Dendritic cell treated with granulocyte-macrophage colony-stimulating factor and Interleukin-4, amounts not matched to agents 40 ng/mL and 50 ng/mL, for 4 days (primary cell): ENCODE results near the gene KLHL15.
A peak's percentile ranks its signal among the peaks of the same experiment; 100 is the strongest.
"Not testable (repeated sequence)": the region's sequence is repeated elsewhere in the genome, so short reads cannot be mapped to it uniquely, and the experiment has no call there.

Experiments
- H3K27ac Mint-ChIP-seq: one replicate; pipeline ENCODE4 v1.8.0; 2022; ENCODE audit warnings: mild to moderate bottlenecking, mixed read lengths
- H3K27me3 Mint-ChIP-seq: one replicate; pipeline ENCODE4 v1.8.0; 2022; ENCODE audit warnings: mild to moderate bottlenecking, mixed read lengths
- H3K36me3 Mint-ChIP-seq: one replicate; pipeline ENCODE4 v1.8.0; 2022; ENCODE audit warnings: low read depth, mixed read lengths
- H3K4me1 Mint-ChIP-seq: one replicate; pipeline ENCODE4 v1.8.0; 2022; ENCODE audit warnings: low read depth, mixed read lengths
- H3K4me3 Mint-ChIP-seq: one replicate; pipeline ENCODE4 v1.8.0; 2022; ENCODE audit warnings: mild to moderate bottlenecking, moderate library complexity, mixed read lengths
- H3K9me3 Mint-ChIP-seq: one replicate; pipeline ENCODE4 v1.8.0; 2022; ENCODE audit warnings: mixed read lengths
- intact Hi-C: fragments of 100-400 bp; cut with micrococcal nuclease; formaldehyde crosslinking; loops from one replicate; pipeline ENCODE4 v1.15.0; 2022

The KLHL15 gene, protein sequence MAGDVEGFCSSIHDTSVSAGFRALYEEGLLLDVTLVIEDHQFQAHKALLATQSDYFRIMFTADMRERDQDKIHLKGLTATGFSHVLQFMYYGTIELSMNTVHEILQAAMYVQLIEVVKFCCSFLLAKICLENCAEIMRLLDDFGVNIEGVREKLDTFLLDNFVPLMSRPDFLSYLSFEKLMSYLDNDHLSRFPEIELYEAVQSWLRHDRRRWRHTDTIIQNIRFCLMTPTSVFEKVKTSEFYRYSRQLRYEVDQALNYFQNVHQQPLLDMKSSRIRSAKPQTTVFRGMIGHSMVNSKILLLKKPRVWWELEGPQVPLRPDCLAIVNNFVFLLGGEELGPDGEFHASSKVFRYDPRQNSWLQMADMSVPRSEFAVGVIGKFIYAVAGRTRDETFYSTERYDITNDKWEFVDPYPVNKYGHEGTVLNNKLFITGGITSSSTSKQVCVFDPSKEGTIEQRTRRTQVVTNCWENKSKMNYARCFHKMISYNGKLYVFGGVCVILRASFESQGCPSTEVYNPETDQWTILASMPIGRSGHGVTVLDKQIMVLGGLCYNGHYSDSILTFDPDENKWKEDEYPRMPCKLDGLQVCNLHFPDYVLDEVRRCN

DNA sequence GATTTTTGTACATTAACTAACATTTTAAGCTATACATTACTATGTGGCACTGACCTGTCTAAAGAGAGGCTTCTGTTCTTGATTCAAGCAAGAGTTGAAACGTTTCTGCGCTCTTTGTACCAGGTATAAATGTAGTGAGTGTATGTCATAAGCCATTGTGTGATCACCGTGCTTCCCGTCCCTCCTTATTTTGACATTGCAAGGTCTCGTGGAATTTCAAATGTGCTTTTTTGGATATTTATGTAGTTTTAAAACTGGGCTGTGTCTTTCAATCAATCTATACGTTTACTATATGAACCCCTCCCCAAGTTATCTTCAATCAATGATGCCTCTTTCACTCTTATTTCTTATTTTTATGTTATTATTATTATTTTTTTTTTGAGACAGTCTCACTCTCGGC lies at the start of gene KLHL15:
Gene KLHL15, minus strand, starts transcription at position 101 of the 400 bp plus-strand sequence. CDS start 20,493 bp downstream, outside the sequence.
- intact Hi-C loops = no loop called here
- Mint-ChIP-seq H3K36me3 (peaks cover under 1% of the 10 kb centered on the region), H3K4me3 (peak within 1 kb of the TSS; percentile 68), H3K9me3 (no peaks in the 10 kb centered on the region), H3K27ac (peak within 1 kb of the TSS; percentile 83), H3K4me1 (no peaks in the 10 kb centered on the region), H3K27me3 (peaks cover 5% of the 10 kb centered on the region)

DNA sequence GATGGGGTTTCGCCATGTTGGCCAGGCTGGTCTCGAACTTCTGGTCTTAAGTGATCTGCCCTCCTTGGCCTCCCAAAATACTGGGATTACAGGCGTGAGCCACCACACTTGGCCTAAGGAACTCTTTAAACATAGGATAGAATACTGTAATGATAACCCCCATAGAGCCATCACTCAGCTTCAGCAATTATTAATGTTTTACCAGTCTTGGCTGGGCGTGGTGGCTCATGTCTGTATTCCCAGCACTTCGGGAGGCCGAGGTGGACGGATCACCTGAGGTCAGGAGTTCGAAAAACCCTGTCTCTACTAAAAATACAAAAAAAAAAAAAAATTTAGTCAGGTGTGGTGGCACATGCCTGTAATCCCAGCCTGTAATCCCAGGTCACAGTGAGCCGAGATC lies 42.9 kb upstream of the KLHL15 start:
- Mint-ChIP-seq H3K27me3 (no peaks in the 10 kb centered on the region), H3K4me1 (no peaks in the 10 kb centered on the region), H3K36me3 (peaks cover 85% of the 10 kb centered on the region), H3K9me3 (no peaks in the 10 kb centered on the region), H3K27ac (no peak overlapping the region), H3K4me3 (no peak overlapping the region)
- intact Hi-C loops = no loop called here

DNA sequence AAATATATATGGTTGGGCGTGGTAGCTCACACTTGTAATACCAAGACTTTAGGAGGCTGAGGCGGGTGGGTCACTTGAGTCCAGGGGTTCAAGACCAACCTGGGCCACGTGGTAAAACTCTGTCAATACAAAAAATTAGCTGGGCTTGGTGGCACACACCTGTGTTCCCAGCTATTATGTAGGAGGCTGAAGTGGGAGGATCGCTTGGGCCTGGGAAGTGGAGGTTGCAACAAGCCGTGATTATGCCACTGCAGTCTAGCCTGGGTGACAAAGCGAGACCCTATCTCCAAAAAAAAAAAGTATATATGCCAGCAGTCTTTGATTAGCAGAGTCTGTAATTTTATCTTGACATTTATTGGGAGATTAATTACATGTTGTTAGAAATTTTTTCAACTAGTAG lies 36.5 kb upstream of the KLHL15 start:
- Mint-ChIP-seq H3K27me3 (no peaks in the 10 kb centered on the region), H3K36me3 (peaks cover 89% of the 10 kb centered on the region), H3K9me3 (no peaks in the 10 kb centered on the region), H3K27ac (no peak overlapping the region), H3K4me3 (no peak overlapping the region), H3K4me1 (no peaks in the 10 kb centered on the region)
- intact Hi-C loops = no loop called here

DNA sequence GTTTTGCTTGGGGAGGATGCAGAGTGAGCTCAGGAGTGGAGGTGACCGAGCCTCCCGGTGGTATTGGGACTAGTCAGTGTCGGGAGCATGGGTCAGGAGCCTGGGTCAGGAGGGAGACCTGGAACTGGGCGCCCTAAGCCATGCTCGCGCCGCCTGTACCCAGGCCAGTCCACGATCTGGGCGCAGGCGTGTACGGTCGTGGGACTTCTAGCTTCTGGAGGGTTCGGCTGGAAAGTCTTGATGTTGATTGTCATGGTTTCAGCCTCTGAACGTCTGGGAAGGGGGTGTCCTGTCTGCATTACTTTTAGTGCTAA lies 28.0 kb upstream of the KLHL15 start:
- Mint-ChIP-seq H3K4me3 (peak overlapping the region; percentile 87), H3K27ac (peak overlapping the region; percentile 99), H3K27me3 (no peaks in the 10 kb centered on the region), H3K4me1 (no peaks in the 10 kb centered on the region), H3K36me3 (peaks cover 30% of the 10 kb centered on the region), H3K9me3 (no peaks in the 10 kb centered on the region)
- intact Hi-C loops = loop anchor here (2.0 kb wide), 1 partner anchor 312 kb away; the partner anchor contains the start of gene ACOT9

DNA sequence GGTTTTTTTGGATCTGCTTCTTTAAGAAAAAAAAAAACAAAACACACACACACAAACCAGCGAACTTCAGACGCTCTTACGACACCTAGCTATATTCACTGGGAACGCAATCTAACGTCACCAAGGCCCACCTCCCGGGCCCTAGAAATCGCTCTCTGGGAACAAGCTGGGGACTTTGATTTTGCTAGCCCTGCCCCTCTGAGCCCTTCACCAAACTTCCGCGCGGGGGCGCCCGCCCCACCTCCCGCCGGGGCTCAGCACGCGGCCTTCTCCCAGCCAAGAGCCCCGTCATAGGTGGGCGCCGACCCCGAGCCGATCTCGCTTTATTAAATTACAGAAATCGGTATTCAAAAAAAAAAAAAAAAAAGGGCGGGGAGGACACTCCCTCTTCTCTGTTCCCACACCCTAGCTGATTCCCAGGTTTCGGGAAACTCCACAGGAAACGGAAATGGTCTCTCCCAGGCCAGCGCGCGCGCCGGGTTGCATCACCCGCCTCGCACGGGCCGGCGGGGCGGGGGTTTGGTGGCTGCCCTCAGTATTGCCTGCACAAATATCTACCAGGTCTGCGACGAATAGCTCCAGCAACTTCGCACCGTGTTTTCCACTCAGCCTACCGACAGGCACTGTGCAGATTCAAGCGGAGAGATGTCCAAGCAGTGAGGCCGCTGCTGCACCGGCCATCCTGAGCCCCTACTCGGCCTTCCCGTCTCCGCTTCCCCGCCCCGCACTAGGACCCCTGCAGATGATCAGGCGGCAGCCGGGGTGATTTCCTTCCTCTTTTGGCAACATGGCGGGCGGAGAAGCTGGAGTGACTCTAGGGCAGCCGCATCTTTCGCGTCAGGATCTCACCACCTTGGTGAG lies 27.4 kb upstream of the KLHL15 start, which contains the start of gene EIF2S3:
Gene EIF2S3, plus strand, starts transcription at position 775 of the 861 bp plus-strand sequence. Its CDS starts 13 bp downstream, at position 788.
- Mint-ChIP-seq H3K27ac (peak within 1 kb of the TSS; percentile 99), H3K9me3 (no peaks in the 10 kb centered on the region), H3K4me3 (peak within 1 kb of the TSS; percentile 87), H3K36me3 (peaks cover 24% of the 10 kb centered on the region), H3K27me3 (no peaks in the 10 kb centered on the region), H3K4me1 (no peaks in the 10 kb centered on the region)
- intact Hi-C loops = loop anchor here (1.0 to 2.0 kb wide), 3 partner anchors 29 to 312 kb away; partner anchors contain the start of genes ACOT9 and CXorf58

DNA sequence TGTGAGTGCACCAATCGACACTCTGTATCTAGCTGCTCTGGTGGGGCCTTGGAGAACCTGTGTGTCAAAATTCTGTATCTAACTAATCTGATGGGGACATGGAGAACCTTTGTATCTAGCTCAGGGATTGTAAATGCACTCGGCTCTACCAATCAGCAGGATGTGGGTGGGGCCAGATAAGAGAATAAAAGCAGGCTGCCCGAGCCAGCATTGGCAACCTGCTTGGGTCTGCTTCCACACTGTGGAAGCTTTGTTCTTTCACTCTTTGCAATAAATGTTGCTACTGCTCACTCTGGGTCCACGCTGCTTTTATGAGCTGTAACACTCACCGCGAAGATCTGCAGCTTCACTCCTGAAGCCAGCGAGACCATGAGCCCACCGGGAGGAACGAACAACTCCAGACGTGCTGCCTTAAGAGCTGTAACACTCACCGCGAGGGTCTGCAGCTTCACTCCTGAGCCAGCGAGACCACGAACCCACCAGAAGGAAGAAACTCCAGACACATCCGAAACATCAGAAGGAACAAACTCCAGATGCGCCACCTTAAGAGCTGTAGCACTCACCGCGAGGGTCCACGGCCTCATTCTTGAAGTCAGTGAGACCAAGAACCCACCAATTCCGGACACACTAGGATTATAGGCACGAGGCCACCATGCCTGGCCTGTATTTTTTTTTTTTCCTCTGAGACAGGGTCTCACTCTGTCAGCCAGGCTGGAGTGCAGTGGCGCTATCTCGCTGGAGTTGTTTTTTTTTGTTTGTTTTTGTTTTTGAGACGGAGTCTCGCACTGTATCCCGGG lies 23.7 kb upstream of the KLHL15 start:
- H3K36me3 Mint-ChIP-seq, H3K4me1 Mint-ChIP-seq, H3K4me3 Mint-ChIP-seq, intact Hi-C loops, H3K9me3 Mint-ChIP-seq, H3K27me3 Mint-ChIP-seq, H3K27ac Mint-ChIP-seq: not testable (repeated sequence)

DNA sequence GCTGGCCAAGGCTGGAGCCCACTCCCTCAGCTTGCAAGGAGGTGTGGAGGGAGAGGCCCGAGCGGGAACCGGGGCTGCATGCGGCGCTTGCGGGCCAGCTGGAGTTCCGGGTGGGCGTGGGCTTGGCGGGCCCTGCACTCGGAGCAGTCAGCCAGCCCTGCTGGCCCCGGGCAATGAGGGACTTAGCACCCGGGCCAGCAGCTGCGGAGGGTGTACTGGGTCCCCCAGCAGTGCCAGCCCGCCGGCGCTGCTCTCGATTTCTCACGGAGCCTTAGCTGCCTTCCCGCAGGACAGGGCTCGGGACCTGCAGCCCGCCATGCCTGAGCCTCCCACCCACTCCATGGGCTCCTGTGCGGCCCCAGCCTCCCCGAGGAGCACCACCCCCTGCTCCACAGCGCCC lies 22.7 kb upstream of the KLHL15 start:
- H3K4me1 Mint-ChIP-seq, H3K36me3 Mint-ChIP-seq, H3K27me3 Mint-ChIP-seq, H3K4me3 Mint-ChIP-seq, H3K9me3 Mint-ChIP-seq, H3K27ac Mint-ChIP-seq, intact Hi-C loops: not testable (repeated sequence)

DNA sequence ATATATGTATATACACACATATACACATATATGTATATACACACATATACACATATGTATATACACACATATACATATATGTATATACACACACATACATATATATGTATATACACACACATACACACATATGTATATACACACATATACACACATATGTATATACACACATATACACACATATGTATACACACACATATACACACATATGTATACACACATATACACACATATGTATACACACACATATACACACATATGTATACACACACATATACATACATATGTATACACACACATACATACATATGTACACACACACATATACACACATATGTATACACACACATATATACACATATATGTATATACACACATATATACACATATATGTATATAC lies 19.1 kb upstream of the KLHL15 start:
- H3K4me1 Mint-ChIP-seq, H3K9me3 Mint-ChIP-seq, H3K4me3 Mint-ChIP-seq, intact Hi-C loops, H3K27ac Mint-ChIP-seq, H3K27me3 Mint-ChIP-seq, H3K36me3 Mint-ChIP-seq: not testable (repeated sequence)

DNA sequence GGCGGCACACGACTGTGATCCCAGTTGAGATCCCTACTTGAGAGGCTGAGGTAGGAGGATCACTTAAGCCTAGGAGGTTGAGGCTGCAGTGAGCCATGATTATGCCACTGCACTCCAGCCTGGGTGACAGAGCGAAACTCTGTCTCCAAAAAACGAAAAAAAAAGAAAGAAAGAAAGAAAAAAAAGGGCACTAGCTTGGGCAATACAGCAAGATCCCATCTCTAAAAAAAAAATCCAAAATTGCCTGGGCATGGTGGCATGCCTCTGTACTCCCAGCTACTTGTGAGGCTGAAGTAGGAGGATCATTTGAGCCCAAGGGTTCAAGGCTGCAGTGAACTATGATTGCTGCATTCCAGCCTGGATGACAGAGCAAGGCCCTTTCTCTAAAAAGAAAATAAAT lies 10.7 kb upstream of the KLHL15 start:
- intact Hi-C loops = no loop called here
- Mint-ChIP-seq H3K36me3 (no peaks in the 10 kb centered on the region), H3K4me3 (no peak overlapping the region), H3K4me1 (no peaks in the 10 kb centered on the region), H3K27me3 (no peaks in the 10 kb centered on the region), H3K9me3 (no peaks in the 10 kb centered on the region), H3K27ac (no peak overlapping the region)

DNA sequence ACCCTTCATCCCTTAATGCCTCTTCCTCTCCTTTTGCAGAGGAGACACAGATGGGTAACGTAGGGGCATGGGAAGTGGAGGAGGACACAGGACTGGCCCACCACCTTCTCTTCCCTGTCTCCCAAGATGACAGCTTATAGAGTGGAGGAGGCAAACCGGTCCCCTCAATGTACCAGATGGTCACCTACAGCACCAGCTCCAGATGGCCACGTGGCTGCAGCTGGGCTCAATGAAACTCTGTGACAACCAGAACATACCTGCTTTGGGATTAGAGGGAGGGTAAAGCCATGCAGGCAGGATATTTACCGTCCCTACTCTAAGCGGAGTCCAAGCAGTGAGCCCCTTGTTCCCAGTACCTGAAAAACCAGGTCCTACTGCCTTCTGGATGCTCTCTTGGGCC lies 7.5 kb upstream of the KLHL15 start:
- Mint-ChIP-seq H3K36me3 (no peaks in the 10 kb centered on the region), H3K9me3 (no peaks in the 10 kb centered on the region), H3K4me1 (no peaks in the 10 kb centered on the region), H3K27me3 (peaks cover 5% of the 10 kb centered on the region), H3K27ac (no peak overlapping the region), H3K4me3 (no peak overlapping the region)
- intact Hi-C loops = no loop called here

DNA sequence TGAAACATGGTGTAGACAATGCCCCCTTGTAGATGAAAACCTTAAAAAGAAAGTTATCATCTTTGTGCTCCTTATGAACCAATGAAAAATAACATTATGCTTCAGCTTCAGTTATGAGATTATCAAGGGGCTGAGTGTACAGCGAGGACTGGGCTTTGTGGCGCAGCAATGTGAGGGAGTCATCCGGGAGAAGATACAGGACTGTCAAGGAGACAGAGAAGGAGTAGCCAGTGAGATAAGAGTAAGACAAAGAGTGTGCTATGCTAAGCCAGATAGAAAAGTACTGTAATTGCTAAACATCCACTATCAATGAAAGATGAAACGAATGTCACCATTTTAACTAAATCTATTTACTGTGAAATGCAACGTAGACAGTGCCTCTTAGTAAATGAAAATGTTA lies 3.6 kb upstream of the KLHL15 start:
- Mint-ChIP-seq H3K4me1 (no peaks in the 10 kb centered on the region), H3K36me3 (no peaks in the 10 kb centered on the region), H3K4me3 (no peak overlapping the region), H3K9me3 (no peaks in the 10 kb centered on the region), H3K27me3 (peaks cover 5% of the 10 kb centered on the region), H3K27ac (no peak overlapping the region)
- intact Hi-C loops = no loop called here

DNA sequence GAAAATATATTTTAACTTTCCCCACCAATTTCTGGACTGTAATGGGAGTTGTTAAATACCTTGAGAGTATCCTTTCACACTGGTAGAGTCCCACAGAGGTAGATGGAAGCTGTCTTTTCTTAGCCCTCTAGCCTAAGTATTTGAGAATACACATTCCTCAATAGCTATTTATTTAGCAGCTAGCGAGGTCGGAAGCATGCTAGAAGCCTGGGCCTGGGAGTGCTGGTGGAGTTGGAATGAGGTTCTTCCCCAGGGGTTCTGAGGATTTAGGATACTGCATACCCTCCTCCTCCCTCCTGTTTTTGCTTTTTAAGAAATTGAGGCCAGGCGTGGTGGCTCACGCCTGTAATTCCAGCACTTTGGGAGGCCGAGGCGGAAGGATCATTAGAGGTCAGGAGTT lies 999 bp upstream of the KLHL15 start:
- peaks cover 5% of the 10 kb centered on the region for H3K27me3 Mint-ChIP-seq
- intact Hi-C loops = no loop called here
- H3K9me3 Mint-ChIP-seq = no peaks in the 10 kb centered on the region
- H3K27ac Mint-ChIP-seq = no peak overlapping the region
- no peak overlapping the region for H3K4me3 Mint-ChIP-seq
- H3K36me3 Mint-ChIP-seq = no peaks in the 10 kb centered on the region
- H3K4me1 Mint-ChIP-seq = no peaks in the 10 kb centered on the region

DNA sequence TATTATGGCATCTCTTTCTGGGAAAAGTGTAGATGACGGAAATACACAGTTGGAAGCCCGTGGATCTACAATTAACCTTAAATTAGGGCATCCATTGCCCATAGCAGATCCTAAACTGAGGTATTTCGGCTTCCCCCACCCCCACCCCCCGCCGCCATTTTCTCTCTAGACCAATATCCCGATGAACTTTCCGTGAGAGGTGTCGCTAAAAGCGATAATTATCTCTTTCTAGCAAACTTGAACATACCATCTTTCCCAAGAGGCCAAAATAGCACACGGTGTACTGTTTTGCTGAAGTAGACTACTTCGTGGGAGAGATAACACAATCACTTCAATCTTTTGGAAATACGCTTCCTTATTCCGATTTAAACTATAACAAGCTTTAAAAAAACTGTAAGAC lies 554 bp downstream of the KLHL15 start:
- H3K9me3 Mint-ChIP-seq = no peaks in the 10 kb centered on the region
- peaks cover 5% of the 10 kb centered on the region for H3K27me3 Mint-ChIP-seq
- peak overlapping the region; percentile 68 for H3K4me3 Mint-ChIP-seq
- peak overlapping the region; percentile 83 for H3K27ac Mint-ChIP-seq
- peaks cover under 1% of the 10 kb centered on the region for H3K4me1 Mint-ChIP-seq
- intact Hi-C loops = no loop called here
- peaks cover 6% of the 10 kb centered on the region for H3K36me3 Mint-ChIP-seq
